HG02884 (cell line): Measurements from ENCODE around the gene THSD4.

Experiments
- ATAC-seq: cut with Tn5 transposase; IDR thresholded peaks from one replicate; pipeline ENCODE4 v1.9.1; 2021; ENCODE audit warnings: mild to moderate bottlenecking, moderate library complexity; ENCODE audit not compliant: unreplicated experiment

Gene THSD4

GRCh38 chr15:71114887-71115566 lies at the start of gene THSD4:
Gene THSD4 (plus strand): TSS chr15:71115471.
- ATAC-seq: peak; percentile 68

GRCh38 chr15:71066983-71067382 lies 48.3 kb upstream of the THSD4 start:
- ATAC-seq: no peak

- ATAC-seq: no peak
These were observed 45.6 kb upstream of the THSD4 start for GRCh38 chr15:71069693-71070092.

- no peak for ATAC-seq
These were observed 43.7 kb upstream of the THSD4 start for GRCh38 chr15:71071529-71071928.

GRCh38 chr15:71072423-71072822 lies 42.8 kb upstream of the THSD4 start:
- no peak for ATAC-seq

- no peak for ATAC-seq
These were observed 36.6 kb upstream of the THSD4 start for GRCh38 chr15:71078506-71079207.

- ATAC-seq: no peak
These were observed 35.8 kb upstream of the THSD4 start for GRCh38 chr15:71079208-71080044.

- no peak for ATAC-seq
These were observed 35.1 kb upstream of the THSD4 start for GRCh38 chr15:71080166-71080565.

GRCh38 chr15:71080705-71081104 lies 34.6 kb upstream of the THSD4 start:
- no peak for ATAC-seq

- no peak for ATAC-seq
These were observed 32.5 kb upstream of the THSD4 start for GRCh38 chr15:71082803-71083202.

- ATAC-seq: no peak
These were observed 31.9 kb upstream of the THSD4 start for GRCh38 chr15:71083349-71083748.

GRCh38 chr15:71084264-71084663 lies 31.0 kb upstream of the THSD4 start:
- no peak for ATAC-seq

- no peak for ATAC-seq
These were observed 29.5 kb upstream of the THSD4 start for GRCh38 chr15:71085809-71086208.

- ATAC-seq: no peak
These were observed 27.1 kb upstream of the THSD4 start for GRCh38 chr15:71088155-71088554.

GRCh38 chr15:71088683-71089082 lies 26.6 kb upstream of the THSD4 start:
- no peak for ATAC-seq

- ATAC-seq: no peak
These were observed 25.5 kb upstream of the THSD4 start for GRCh38 chr15:71089801-71090200.

- ATAC-seq: no peak
These were observed 23.7 kb upstream of the THSD4 start for GRCh38 chr15:71091601-71092000.

- no peak for ATAC-seq
These were observed 23.1 kb upstream of the THSD4 start for GRCh38 chr15:71092056-71092600.

GRCh38 chr15:71093054-71094024 lies 21.9 kb upstream of the THSD4 start:
- ATAC-seq: no peak

GRCh38 chr15:71094137-71094536 lies 21.1 kb upstream of the THSD4 start:
- ATAC-seq: no peak
